ENCODE measurements around the gene GPR62.

The GPR62 gene

DNA sequence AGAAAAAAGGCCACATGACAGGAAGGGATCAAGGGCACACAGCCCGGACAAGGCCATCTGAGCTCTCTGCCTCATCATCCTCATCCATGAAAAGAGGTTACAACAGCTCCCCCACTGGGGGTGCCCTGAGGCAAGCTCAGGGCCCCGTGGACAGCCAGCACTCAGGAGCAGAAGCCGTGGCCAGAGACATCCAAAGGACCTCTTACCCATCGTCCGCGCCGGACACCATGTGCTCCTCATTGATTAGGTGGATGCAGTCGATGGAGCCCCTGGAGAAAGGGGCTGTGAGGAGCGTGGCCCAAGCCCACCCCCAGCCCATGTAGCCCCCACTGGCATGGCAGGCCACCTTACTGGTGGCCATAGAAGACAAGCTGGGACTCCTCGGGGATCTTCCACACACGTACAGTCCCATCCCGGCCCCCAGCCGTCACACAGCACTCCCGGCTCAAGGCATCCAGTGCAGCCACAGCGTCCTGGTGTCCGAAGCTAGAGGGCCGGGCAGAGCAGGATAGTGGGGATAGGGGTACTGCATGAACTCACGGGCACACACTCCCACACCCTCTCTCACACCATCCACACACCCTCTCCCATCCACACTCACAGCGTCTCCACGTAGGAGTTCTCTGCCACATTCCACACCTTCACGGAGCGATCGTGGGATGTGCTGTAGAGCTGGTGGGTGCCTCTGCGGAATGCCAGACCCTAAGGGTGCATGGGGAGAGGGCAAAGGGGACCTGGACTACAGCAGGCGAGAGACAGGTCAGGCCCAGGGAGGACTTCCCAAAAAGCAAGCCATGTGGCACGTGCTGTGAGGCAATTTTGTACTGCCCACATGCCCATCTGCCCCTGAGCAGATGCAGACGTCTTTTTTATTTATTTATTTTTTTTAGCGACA lies 19.9 kb upstream of the GPR62 start:
- no peak for DNase-seq (ENCODE audit: low spot score)
- TF ChIP-seq, protein P1, sequence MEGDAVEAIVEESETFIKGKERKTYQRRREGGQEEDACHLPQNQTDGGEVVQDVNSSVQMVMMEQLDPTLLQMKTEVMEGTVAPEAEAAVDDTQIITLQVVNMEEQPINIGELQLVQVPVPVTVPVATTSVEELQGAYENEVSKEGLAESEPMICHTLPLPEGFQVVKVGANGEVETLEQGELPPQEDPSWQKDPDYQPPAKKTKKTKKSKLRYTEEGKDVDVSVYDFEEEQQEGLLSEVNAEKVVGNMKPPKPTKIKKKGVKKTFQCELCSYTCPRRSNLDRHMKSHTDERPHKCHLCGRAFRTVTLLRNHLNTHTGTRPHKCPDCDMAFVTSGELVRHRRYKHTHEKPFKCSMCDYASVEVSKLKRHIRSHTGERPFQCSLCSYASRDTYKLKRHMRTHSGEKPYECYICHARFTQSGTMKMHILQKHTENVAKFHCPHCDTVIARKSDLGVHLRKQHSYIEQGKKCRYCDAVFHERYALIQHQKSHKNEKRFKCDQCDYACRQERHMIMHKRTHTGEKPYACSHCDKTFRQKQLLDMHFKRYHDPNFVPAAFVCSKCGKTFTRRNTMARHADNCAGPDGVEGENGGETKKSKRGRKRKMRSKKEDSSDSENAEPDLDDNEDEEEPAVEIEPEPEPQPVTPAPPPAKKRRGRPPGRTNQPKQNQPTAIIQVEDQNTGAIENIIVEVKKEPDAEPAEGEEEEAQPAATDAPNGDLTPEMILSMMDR (IDR thresholded peaks at IDR 0.05; ENCODE audit: extremely low read depth, insufficient read depth, missing control alignments), result no peak
- in situ Hi-C loops (cut with MboI; ENCODE audit: low pct_unique_long_range_greater_than_20kb, low sequenced_read_pairs, unreplicated experiment), result no loop called here

DNA sequence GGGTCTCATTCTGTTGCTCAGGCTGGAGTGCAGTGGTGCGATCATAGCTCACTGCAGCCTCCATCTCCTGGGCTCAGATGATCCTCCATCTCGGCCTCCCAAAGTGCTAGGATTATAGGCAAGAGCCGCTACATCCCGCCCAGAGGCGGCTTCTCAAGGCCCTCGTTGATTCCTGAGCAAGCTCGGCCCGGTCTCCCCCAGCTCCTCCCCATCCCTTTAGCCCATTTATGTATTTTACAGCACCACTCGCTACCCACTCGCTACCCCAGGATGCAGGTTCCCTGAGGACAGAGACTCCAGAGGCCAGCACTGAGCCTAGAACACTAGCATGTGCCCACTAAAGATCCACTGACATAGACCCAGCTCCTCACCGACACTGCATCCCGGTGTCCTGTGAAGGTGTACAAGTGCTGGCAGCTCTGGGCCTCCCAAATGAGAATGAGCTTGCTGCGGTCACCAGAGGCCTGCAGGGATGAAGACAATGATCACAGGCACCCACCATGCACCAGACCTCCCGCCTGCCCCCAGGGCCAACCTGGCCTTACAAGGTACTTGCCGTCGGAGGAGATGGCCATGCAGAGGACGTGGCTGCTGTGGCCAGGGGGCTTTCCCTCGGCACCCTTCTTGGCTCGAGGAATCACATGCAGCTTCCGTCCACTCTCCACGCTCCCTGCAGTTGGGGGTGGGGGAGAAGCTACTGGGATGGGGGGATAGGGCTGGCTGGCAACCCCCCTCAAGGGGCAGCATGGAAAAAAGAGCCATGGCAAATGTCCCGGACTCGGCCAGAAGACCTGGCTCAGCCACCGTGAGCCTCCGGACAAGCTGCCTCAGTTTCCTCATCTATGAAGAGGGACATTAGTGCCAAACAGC lies 19.1 kb upstream of the GPR62 start:
- in situ Hi-C loops (cut with MboI; ENCODE audit: low pct_unique_long_range_greater_than_20kb, low sequenced_read_pairs, unreplicated experiment), result no loop called here
- TF ChIP-seq, protein P1 (IDR thresholded peaks at IDR 0.05; ENCODE audit: extremely low read depth, insufficient read depth, missing control alignments), result no peak
- DNase-seq (ENCODE audit: low spot score), result no peak

DNA sequence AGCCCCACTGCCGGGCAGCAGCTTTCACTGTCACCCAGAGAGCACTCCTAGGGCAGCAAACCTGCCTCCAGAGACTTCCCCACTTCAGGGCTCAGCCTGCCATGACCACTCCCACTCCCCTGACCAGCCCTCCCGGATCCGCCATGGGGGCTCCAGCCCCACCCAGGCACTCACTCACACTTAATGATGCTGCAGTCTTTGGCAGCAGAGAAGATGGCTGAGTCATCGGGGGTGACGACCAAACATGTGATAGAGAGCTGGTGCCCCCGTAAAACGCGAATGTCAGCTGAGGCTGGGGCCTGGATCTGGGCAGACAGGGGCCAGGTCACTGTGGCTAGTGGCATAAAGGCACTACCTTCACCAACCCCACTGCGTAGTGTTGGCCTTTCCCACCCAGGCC lies 18.2 kb upstream of the GPR62 start:
- no peak for DNase-seq (ENCODE audit: low spot score)
- TF ChIP-seq, protein P1 (IDR thresholded peaks at IDR 0.05; ENCODE audit: extremely low read depth, insufficient read depth, missing control alignments), result no peak
- in situ Hi-C loops (cut with MboI; ENCODE audit: low pct_unique_long_range_greater_than_20kb, low sequenced_read_pairs, unreplicated experiment), result no loop called here

DNA sequence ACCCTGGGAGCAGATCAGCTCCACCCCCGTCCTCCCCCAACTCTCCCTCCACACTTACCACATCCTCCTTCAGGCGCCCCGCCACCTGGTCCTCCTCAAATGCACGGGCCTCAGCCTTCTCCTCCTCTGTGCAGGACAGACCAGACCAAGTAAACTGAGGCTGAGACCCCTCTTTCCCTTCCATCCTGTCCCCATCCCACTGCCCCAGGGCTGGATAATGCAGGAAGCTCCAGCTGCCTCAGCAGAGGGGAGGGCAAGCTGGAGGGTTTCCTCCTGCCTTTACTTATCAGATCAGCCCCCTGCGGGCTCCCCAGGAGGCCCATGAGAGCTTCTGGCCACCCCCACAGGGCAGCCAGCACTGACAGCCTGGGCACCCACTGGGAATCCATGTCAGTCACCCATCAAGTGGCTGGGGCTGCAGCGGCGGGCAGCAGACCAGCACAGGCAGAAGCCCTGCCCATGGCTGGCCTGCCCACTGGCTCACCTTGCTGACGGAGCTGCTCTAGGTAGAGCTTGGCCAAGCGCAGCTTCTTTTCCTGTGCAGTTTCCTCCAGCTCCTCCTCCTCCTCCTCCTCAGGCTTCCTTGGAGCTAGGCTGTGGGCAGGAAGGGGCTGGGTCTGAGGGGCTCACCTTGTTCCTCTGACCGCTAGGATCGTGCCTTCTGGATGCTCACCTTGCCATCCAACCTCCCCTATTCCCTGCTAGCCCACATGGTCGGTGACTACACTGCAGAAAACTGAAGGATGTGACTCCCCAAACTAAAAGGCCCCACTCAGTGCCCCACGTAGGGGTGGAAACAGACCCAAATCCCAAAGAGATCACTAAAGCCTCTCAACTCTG lies 17.4 kb upstream of the GPR62 start:
- in situ Hi-C loops (cut with MboI; ENCODE audit: low pct_unique_long_range_greater_than_20kb, low sequenced_read_pairs, unreplicated experiment), result no loop called here

DNA sequence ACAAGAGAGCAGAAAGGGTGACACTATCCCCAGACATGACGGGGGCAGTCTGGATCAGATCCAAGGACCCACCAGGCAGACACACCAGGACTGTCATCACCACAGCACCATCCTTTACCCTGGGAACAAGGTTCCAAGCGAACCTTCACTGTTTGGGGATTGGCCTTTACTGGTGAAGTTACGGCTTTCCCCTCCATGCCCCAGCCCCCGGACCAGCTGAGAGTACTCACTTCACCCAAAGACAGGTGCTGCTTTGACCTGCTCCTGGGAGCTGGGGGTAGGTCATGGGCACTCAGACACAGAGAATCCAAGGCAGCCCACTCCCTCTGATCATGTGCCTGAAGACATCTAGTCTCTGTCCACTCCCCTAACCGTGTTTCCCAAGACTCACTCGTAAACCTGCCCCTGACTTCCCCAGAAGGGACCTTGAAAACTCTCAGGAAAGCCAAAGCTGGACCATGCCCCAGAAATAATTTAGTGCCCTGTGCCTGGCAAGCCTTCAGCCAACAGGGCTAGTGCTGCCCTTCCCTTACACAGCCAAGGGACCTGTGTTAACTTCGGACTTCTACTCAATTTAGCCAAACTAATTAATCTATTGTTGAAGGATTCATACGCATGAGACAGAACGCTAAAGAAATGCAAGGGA lies 16.3 kb upstream of the GPR62 start:
- in situ Hi-C loops (cut with MboI; ENCODE audit: low pct_unique_long_range_greater_than_20kb, low sequenced_read_pairs, unreplicated experiment), result no loop called here
- TF ChIP-seq, protein P1 (IDR thresholded peaks at IDR 0.05; ENCODE audit: extremely low read depth, insufficient read depth, missing control alignments), result no peak
- no peak for DNase-seq (ENCODE audit: low spot score)

More for the DNA sequence above, 17.4 kb upstream of the GPR62 start:
- no peak for DNase-seq (ENCODE audit: low spot score)
- TF ChIP-seq, protein P1 (IDR thresholded peaks at IDR 0.05; ENCODE audit: extremely low read depth, insufficient read depth, missing control alignments), result no peak
